ENCODE results near the gene HLA-DMA. TPM values are rescaled to one million over a fixed set of nuclear protein-coding genes. Genes with fewer than 3 reads are reported as not detected.

HLA-DMA gene
- total RNA-seq, 1 donor, result 1.6 TPM

- no peak overlapping the region for H3K4me3 ChIP-seq (ENCODE audit: low read depth, low read length)
- no peak for TF ChIP-seq CTCF (IDR thresholded peaks at IDR 0.05; ENCODE audit: insufficient read depth, low read length)
- no peak for DNase-seq (ENCODE audit: low read depth)
Observed at GRCh38 chr6:32980488-32981038, 27.7 kb upstream of the HLA-DMA start.

GRCh38 chr6:32979720-32980487 is 27.0 kb upstream of the HLA-DMA start:
- no peak for DNase-seq (ENCODE audit: low read depth)
- H3K4me3 ChIP-seq (ENCODE audit: low read depth, low read length), result no peak overlapping the region
- TF ChIP-seq CTCF (IDR thresholded peaks at IDR 0.05; ENCODE audit: insufficient read depth, low read length), result no peak

- no peak overlapping the region for H3K4me3 ChIP-seq (ENCODE audit: low read depth, low read length)
- TF ChIP-seq CTCF (IDR thresholded peaks at IDR 0.05; ENCODE audit: insufficient read depth, low read length), result no peak
- DNase-seq (ENCODE audit: low read depth), result no peak
Observed at GRCh38 chr6:32977953-32978324, 25.0 kb upstream of the HLA-DMA start.

GRCh38 chr6:32977272-32977952 is 24.5 kb upstream of the HLA-DMA start:
- no peak for TF ChIP-seq CTCF (IDR thresholded peaks at IDR 0.05; ENCODE audit: insufficient read depth, low read length)
- no peak for DNase-seq (ENCODE audit: low read depth)
- H3K4me3 ChIP-seq (ENCODE audit: low read depth, low read length), result peak overlapping the region; percentile 28

GRCh38 chr6:32976334-32977069 is 23.6 kb upstream of the HLA-DMA start:
- DNase-seq (ENCODE audit: low read depth), result no peak
- H3K4me3 ChIP-seq (ENCODE audit: low read depth, low read length), result peak overlapping the region; percentile 99
- no peak for TF ChIP-seq CTCF (IDR thresholded peaks at IDR 0.05; ENCODE audit: insufficient read depth, low read length)

- no peak for TF ChIP-seq CTCF (IDR thresholded peaks at IDR 0.05; ENCODE audit: insufficient read depth, low read length)
- peak overlapping the region; percentile 99 for H3K4me3 ChIP-seq (ENCODE audit: low read depth, low read length)
- no peak for DNase-seq (ENCODE audit: low read depth)
Observed at GRCh38 chr6:32975886-32976285, 23.0 kb upstream of the HLA-DMA start.
